SK-N-SH treated with all-trans-retinoic acid at 6 μM for 48 hours (cell line): Measurements from ENCODE around the gene ZNF318.
"Not testable (repeated sequence)": the region's sequence is repeated elsewhere in the genome, so short reads cannot be mapped to it uniquely, and the experiment has no call there.

Experiments used
- ATAC-seq: fragments of 200-7000 bp; cut with Tn5 transposase; 3 replicates; pipeline ENCODE4 v1.9.1; 2020; ENCODE audit warnings: mild to moderate bottlenecking, moderate library complexity
- ARNTL ChIP-seq: fragments of 450-650 bp; formaldehyde crosslinking; IDR thresholded peaks from 2 replicates; pipeline ENCODE4 v1.5.0; 2020; ENCODE audit warnings: low read depth, mild to moderate bottlenecking, moderate library complexity, borderline replicate concordance
- BACH2 ChIP-seq: fragments of 250-450 bp; sonication (Bioruptor Pico); IDR thresholded peaks from 2 replicates; pipeline ENCODE4 v1.9.0; 2021; ENCODE audit warnings: mild to moderate bottlenecking, borderline replicate concordance
- CSDC2 ChIP-seq: fragments of 250-450 bp; sonication (Bioruptor Pico); IDR thresholded peaks from 2 replicates; pipeline ENCODE4 v1.5.0; 2020; ENCODE audit warnings: mild to moderate bottlenecking, moderate library complexity
- CSRNP3 ChIP-seq: fragments of 250-450 bp; sonication (Bioruptor Pico); IDR thresholded peaks from 2 replicates; pipeline ENCODE4 v1.5.1; 2021; ENCODE audit warnings: mild to moderate bottlenecking, moderate library complexity
- ESRRG ChIP-seq: fragments of 250-450 bp; sonication (Bioruptor Pico); IDR thresholded peaks from 2 replicates; pipeline ENCODE4 v1.6.1; 2021; ENCODE audit warnings: mild to moderate bottlenecking
- GLIS3 ChIP-seq: fragments of 250-450 bp; sonication (Bioruptor Pico); IDR thresholded peaks from 2 replicates; pipeline ENCODE4 v1.5.0; 2020; ENCODE audit warnings: mild to moderate bottlenecking, moderate library complexity
- ISL1 ChIP-seq: fragments of 250-450 bp; sonication (Bioruptor Pico); IDR thresholded peaks from 2 replicates; pipeline ENCODE4 v2.1.2; 2022; ENCODE audit warnings: mild to moderate bottlenecking, moderate library complexity
- OSR1 ChIP-seq: fragments of 250-450 bp; sonication (Bioruptor Pico); IDR thresholded peaks from 2 replicates; pipeline ENCODE4 v1.8.0; 2022; ENCODE audit warnings: moderate library complexity, mild to moderate bottlenecking, inconsistent platforms
- PATZ1 ChIP-seq: fragments of 250-450 bp; sonication (Bioruptor Pico); IDR thresholded peaks from 2 replicates; pipeline ENCODE4 v1.8.0; 2020; ENCODE audit warnings: mild to moderate bottlenecking, moderate library complexity, borderline replicate concordance
- POU6F1 ChIP-seq: fragments of 250-450 bp; sonication (Bioruptor Pico); IDR thresholded peaks from 2 replicates; pipeline ENCODE4 v1.8.0; 2021; ENCODE audit warnings: low read depth, mild to moderate bottlenecking, moderate library complexity, borderline replicate concordance
- PPARA ChIP-seq: fragments of 250-450 bp; sonication (Bioruptor Pico); IDR thresholded peaks from 2 replicates; pipeline ENCODE4 v1.5.0; 2020; ENCODE audit warnings: mild to moderate bottlenecking, borderline replicate concordance
- SNAI2 ChIP-seq: fragments of 250-450 bp; sonication (Bioruptor Pico); IDR thresholded peaks from 2 replicates; pipeline ENCODE4 v1.5.0; 2020; ENCODE audit warnings: mild to moderate bottlenecking, moderate library complexity
- TCF4 ChIP-seq: fragments of 250-450 bp; sonication (Bioruptor Pico); IDR thresholded peaks from 2 replicates; pipeline ENCODE4 v1.8.0; 2021; ENCODE audit warnings: mild to moderate bottlenecking, moderate library complexity, borderline replicate concordance
- TOX ChIP-seq: fragments of 250-450 bp; sonication (Bioruptor Pico); IDR thresholded peaks from 2 replicates; pipeline ENCODE4 v1.8.0; 2021; ENCODE audit warnings: mild to moderate bottlenecking, moderate library complexity, borderline replicate concordance
- ZFP3 ChIP-seq: fragments of 250-450 bp; sonication (Bioruptor Pico); IDR thresholded peaks from 2 replicates; pipeline ENCODE4 v1.5.0; 2020; ENCODE audit warnings: mild to moderate bottlenecking, moderate library complexity
- ZFP30 ChIP-seq: fragments of 450-650 bp; formaldehyde crosslinking; IDR thresholded peaks from 2 replicates; pipeline ENCODE4 v1.5.0; 2022; ENCODE audit warnings: mild to moderate bottlenecking, moderate library complexity
- ZNF565 ChIP-seq: fragments of 450-650 bp; formaldehyde crosslinking; conservative IDR thresholded peaks from 2 replicates; pipeline ENCODE4 v1.5.0; 2020; ENCODE audit warnings: low read depth, mild to moderate bottlenecking, moderate library complexity
- ZNF70 ChIP-seq: fragments of 450-650 bp; formaldehyde crosslinking; IDR thresholded peaks from 2 replicates; pipeline ENCODE4 v1.5.0; 2020; ENCODE audit warnings: mild to moderate bottlenecking, moderate library complexity

Gene ZNF318

GRCh38 chr6:43389730-43390295 lies 20.4 kb upstream of the ZNF318 start:
- no peak for ATAC-seq
- TF ChIP-seq CSDC2 (CRISPR knock-in tag) (no peak), ARNTL (no peak), ISL1 (CRISPR knock-in tag) (no peak), PPARA (no peak)

- ATAC-seq: peak; percentile 76
- TF ChIP-seq ZNF565 (CRISPR knock-in tag) (no peak), POU6F1 (no peak), PATZ1 (CRISPR knock-in tag) (no peak), ZFP30 (no peak), ZFP3 (CRISPR knock-in tag) (no peak), BACH2 (CRISPR knock-in tag) (no peak)
Measured at GRCh38 chr6:43386492-43386891, 17.0 kb upstream of the ZNF318 start.

GRCh38 chr6:43383021-43383667 lies 13.7 kb upstream of the ZNF318 start:
- TF ChIP-seq OSR1 (CRISPR knock-in tag) (no peak), SNAI2 (no peak), GLIS3 (CRISPR knock-in tag) (no peak), TCF4 (CRISPR knock-in tag) (no peak)
- TF ChIP-seq, all 23 proteins: peak for 0
- ATAC-seq: no peak

GRCh38 chr6:43380858-43381257 lies 11.4 kb upstream of the ZNF318 start:
- ATAC-seq: not testable (repeated sequence)

- TF ChIP-seq POU6F1: no peak
- ATAC-seq: no peak
Measured at GRCh38 chr6:43378631-43379030, 9.2 kb upstream of the ZNF318 start.

- ATAC-seq: no peak
- TF ChIP-seq ZNF565 (CRISPR knock-in tag) (no peak), ESRRG (CRISPR knock-in tag) (no peak), PPARA (no peak), GLIS3 (CRISPR knock-in tag) (no peak), ZNF70 (CRISPR knock-in tag) (no peak), ISL1 (CRISPR knock-in tag) (no peak)
Measured at GRCh38 chr6:43377710-43378229, 8.3 kb upstream of the ZNF318 start.

- no peak for ATAC-seq
Measured at GRCh38 chr6:43376551-43376981, 7.1 kb upstream of the ZNF318 start.

More at GRCh38 chr6:43376551-43376981, 7.1 kb upstream of the ZNF318 start:
- no peak for TF ChIP-seq ISL1 (CRISPR knock-in tag)
- TF ChIP-seq GLIS3 (CRISPR knock-in tag): no peak
- no peak for TF ChIP-seq ZNF565 (CRISPR knock-in tag)
- TF ChIP-seq ARNTL: no peak
- TF ChIP-seq ESRRG (CRISPR knock-in tag): no peak
- no peak for TF ChIP-seq ZNF70 (CRISPR knock-in tag)
- no peak for TF ChIP-seq CSDC2 (CRISPR knock-in tag)
- no peak for TF ChIP-seq PPARA
- no peak for TF ChIP-seq POU6F1
- TF ChIP-seq CSRNP3 (CRISPR knock-in tag): no peak
- no peak for TF ChIP-seq TOX (CRISPR knock-in tag)
